Mesangial cell (primary cell): ENCODE results near the gene ZNF608. TPM values are rescaled to one million over a fixed set of nuclear protein-coding genes. Genes with fewer than 3 reads are reported as not detected.

ENCODE experiments used
- total RNA-seq: library from RNA; depleted of rRNA; stranded (reverse); fragments of >200 nt; gene quantifications from 2 replicates; pipeline ENCODE4 v1.2.3, GENCODE V29; 2015

Gene ZNF608
- total RNA-seq: 44.5 and 65.4 TPM in 2 replicates

DNA sequence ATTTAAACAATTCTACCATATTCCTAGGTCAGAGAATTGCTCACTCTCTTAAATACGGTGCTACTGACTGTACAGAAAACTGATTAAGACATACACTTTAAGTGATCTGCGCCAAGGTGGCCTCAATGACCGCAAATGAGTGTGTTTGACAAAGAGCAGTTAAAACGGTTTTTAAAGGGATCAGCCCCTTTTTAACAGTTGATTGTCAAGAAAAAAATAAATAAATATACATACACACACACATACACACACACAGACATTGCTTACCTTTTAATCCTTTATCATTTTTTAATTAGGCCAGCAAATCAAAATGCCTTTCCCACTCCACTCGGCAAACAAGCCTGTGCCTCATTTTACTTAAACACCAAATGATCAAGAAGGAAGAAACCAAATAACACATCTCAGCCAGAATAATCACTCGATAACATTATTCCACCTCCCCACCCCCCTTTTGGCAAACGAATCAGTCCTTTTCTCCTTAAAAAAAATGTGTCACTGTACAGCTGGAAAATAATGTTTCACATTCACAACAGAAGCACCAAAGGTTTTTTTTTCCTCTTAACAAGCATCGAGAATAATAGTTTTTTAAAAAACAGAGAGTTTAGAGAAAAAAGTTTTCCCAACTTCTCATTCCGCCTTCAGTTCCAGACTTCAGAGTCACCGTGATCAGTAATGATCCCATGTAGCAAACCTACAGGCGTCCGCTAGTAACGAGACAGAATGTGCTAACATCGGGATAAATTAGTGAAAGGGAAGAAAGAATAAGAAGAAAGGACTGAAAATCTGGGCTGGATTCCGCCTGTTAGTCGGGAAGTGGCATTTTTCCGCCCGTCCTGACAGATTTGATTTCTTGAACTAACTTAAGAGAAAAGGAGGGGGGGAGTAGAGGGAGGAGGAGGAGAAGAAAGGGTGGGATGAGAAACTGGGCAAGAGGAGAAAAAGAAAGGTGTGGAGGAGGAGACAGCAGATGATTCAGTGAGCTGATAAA lies at the start of gene ZNF608:
TSS of gene ZNF608 (minus strand) at position 712 of the 988 bp plus-strand sequence. CDS start 1,650 bp downstream, outside the sequence.

